GM23338 (cell line): ENCODE results near the gene HIVEP2. TPM values are rescaled to one million over a fixed set of nuclear protein-coding genes. Genes with fewer than 3 reads are reported as not detected.

Experiments used
- ATAC-seq: fragments of 200-7000 bp; cut with Tn5 transposase; 3 replicates; pipeline ENCODE4 v1.9.1; 2020
- DNase-seq: peaks from one replicate; pipeline ENCODE4 v3.0.0-alpha.2; 2015; ENCODE audit warnings: low spot score
- H2AFZ ChIP-seq: fragments of 200-600 bp; sonication (generic); 2 replicates; pipeline ENCODE4 v1.8.0; 2016; ENCODE audit warnings: antibody characterized with exemption, mild to moderate bottlenecking, moderate library complexity
- H3F3A ChIP-seq: fragments of 200-600 bp; sonication (generic); replicated peaks from 2 replicates; pipeline ENCODE4 v1.8.0; 2017; ENCODE audit warnings: antibody characterized with exemption, mixed run types, low read depth
- H3K27ac ChIP-seq: fragments of 200-600 bp; sonication (generic); 2 replicates; pipeline ENCODE4 v1.6.1; 2016; ENCODE audit warnings: low read depth
- H3K27me3 ChIP-seq: fragments of 200-600 bp; sonication (generic); 2 replicates; pipeline ENCODE4 v1.8.0; 2016; ENCODE audit warnings: mild to moderate bottlenecking, mixed run types, moderate library complexity; ENCODE audit not compliant: insufficient read depth
- H3K36me3 ChIP-seq: fragments of 200-600 bp; sonication (generic); 2 replicates; pipeline ENCODE4 v1.8.0; 2016; ENCODE audit warnings: mild to moderate bottlenecking; ENCODE audit not compliant: insufficient read depth
- H3K4me1 ChIP-seq: fragments of 200-600 bp; sonication (generic); 2 replicates; pipeline ENCODE4 v1.8.0; 2016; ENCODE audit warnings: mild to moderate bottlenecking, moderate library complexity; ENCODE audit not compliant: insufficient read depth
- H3K4me2 ChIP-seq: fragments of 200-600 bp; sonication (generic); 2 replicates; pipeline ENCODE4 v1.7.1; 2017; ENCODE audit warnings: mixed run types
- H3K4me3 ChIP-seq: fragments of 200-600 bp; sonication (generic); 2 replicates; pipeline ENCODE4 v1.6.1; 2016; ENCODE audit warnings: mixed run types
- H3K79me2 ChIP-seq: fragments of 200-600 bp; sonication (generic); replicated peaks from 2 replicates; pipeline ENCODE4 v1.8.0; 2017; ENCODE audit warnings: mild to moderate bottlenecking; ENCODE audit not compliant: insufficient read depth
- H3K9me2 ChIP-seq: fragments of 200-600 bp; sonication (generic); 2 replicates; pipeline ENCODE4 v1.8.0; 2017; ENCODE audit not compliant: insufficient read depth
- H4K20me1 ChIP-seq: fragments of 200-600 bp; sonication (generic); replicated peaks from 2 replicates; pipeline ENCODE4 v1.8.0; 2017; ENCODE audit warnings: mild to moderate bottlenecking; ENCODE audit not compliant: insufficient read depth
- H3K27ac Mint-ChIP-seq: 2 replicates; pipeline ENCODE4 v1.8.0; 2020; ENCODE audit warnings: inconsistent platforms, mild to moderate bottlenecking, moderate library complexity, mixed read lengths
- H3K27me3 Mint-ChIP-seq: 3 replicates; pipeline ENCODE4 v1.8.0; 2022; ENCODE audit warnings: low read depth, mild to moderate bottlenecking, moderate library complexity, mixed read lengths, inconsistent platforms; ENCODE audit not compliant: insufficient read depth, poor library complexity
- H3K36me3 Mint-ChIP-seq: 3 replicates; pipeline ENCODE4 v1.8.0; 2021; ENCODE audit warnings: low read depth, mild to moderate bottlenecking, inconsistent platforms, moderate library complexity, mixed read lengths
- H3K4me1 Mint-ChIP-seq: 3 replicates; pipeline ENCODE4 v1.8.0; 2020; ENCODE audit warnings: mild to moderate bottlenecking, inconsistent platforms, mixed read lengths
- H3K4me3 Mint-ChIP-seq: 3 replicates; pipeline ENCODE4 v1.8.0; 2021; ENCODE audit warnings: moderate library complexity, mild to moderate bottlenecking, inconsistent platforms, mixed read lengths
- H3K9me3 Mint-ChIP-seq: 3 replicates; pipeline ENCODE4 v1.8.0; 2020; ENCODE audit warnings: moderate library complexity, mild to moderate bottlenecking, inconsistent platforms, mixed read lengths
- CREB1 ChIP-seq: fragments of 250-450 bp; sonication (Bioruptor Pico); IDR thresholded peaks from 2 replicates; pipeline ENCODE4 v1.5.0; 2020; ENCODE audit warnings: low read depth, mild to moderate bottlenecking, moderate library complexity
- CTCF ChIP-seq, 2 experiments: fragments of 200-600 bp in 1 of 2; sonication (generic) in 1 of 2; conservative IDR thresholded peaks; 2 replicates each; pipeline versions ENCODE4 v1.5.1 to v1.6.1; 2016 to 2017; ENCODE audit warnings: antibody characterized with exemption in 2 of 2, low read depth in 2 of 2, mild to moderate bottlenecking in 2 of 2, moderate library complexity in 1 of 2
- ETS1 ChIP-seq: IDR thresholded peaks from 2 replicates; pipeline ENCODE4 v1.6.1; 2016; ENCODE audit warnings: antibody characterized with exemption
- EZH2 ChIP-seq: fragments of 200-600 bp; sonication (generic); IDR thresholded peaks from one replicate; pipeline ENCODE4 v1.8.0; 2017; ENCODE audit warnings: antibody characterized with exemption, mild to moderate bottlenecking, low read depth; ENCODE audit not compliant: unreplicated experiment
- EZH2phosphoT487 ChIP-seq: fragments of 200-600 bp; sonication (generic); IDR thresholded peaks from one replicate; pipeline ENCODE4 v1.8.1; 2018; ENCODE audit warnings: antibody characterized with exemption; ENCODE audit not compliant: unreplicated experiment
- JUNB ChIP-seq: IDR thresholded peaks from one replicate; pipeline ENCODE4 v1.6.1; 2016; ENCODE audit warnings: antibody characterized with exemption; ENCODE audit not compliant: unreplicated experiment
- NANOG ChIP-seq: IDR thresholded peaks from 2 replicates; pipeline ENCODE4 v1.6.1; 2016; ENCODE audit warnings: antibody characterized with exemption, borderline replicate concordance
- POLR2AphosphoS5 ChIP-seq: IDR thresholded peaks from 2 replicates; pipeline ENCODE4 v1.6.1; 2016; ENCODE audit warnings: antibody characterized with exemption, low read depth
- REST ChIP-seq: IDR thresholded peaks from one replicate; pipeline ENCODE4 v1.6.1; 2018; ENCODE audit warnings: antibody characterized with exemption; ENCODE audit not compliant: unreplicated experiment
- STAT1 ChIP-seq: IDR thresholded peaks from one replicate; pipeline ENCODE4 v1.6.1; 2016; ENCODE audit warnings: antibody characterized with exemption; ENCODE audit not compliant: unreplicated experiment
- ZNF114 ChIP-seq: fragments of 250-450 bp; sonication (Bioruptor Pico); IDR thresholded peaks from 2 replicates; pipeline ENCODE4 v1.5.0; 2020; ENCODE audit warnings: mild to moderate bottlenecking, moderate library complexity
- ZNF331 ChIP-seq: fragments of 250-450 bp; sonication (Bioruptor Pico); IDR thresholded peaks from 2 replicates; pipeline ENCODE4 v1.5.0; 2020; ENCODE audit warnings: low read depth, mild to moderate bottlenecking, moderate library complexity
- ZNF462 ChIP-seq: fragments of 250-450 bp; sonication (Bioruptor Pico); IDR thresholded peaks from 2 replicates; pipeline ENCODE4 v1.5.0; 2020; ENCODE audit warnings: mild to moderate bottlenecking, moderate library complexity
- polyA plus RNA-seq: library from polyadenylated mRNA; unstranded; fragments of >200 nt; fragmentation: Nextera tagmentation; extraction: Ambion mirVana; gene quantifications from 2 replicates; pipeline ENCODE4 v1.2.1, GENCODE V29; 2016
- total RNA-seq: library from RNA; depleted of rRNA; stranded (reverse); fragments of >200 nt; shearing (Covaris generic); gene quantifications from 2 replicates; pipeline ENCODE4 v1.2.3, GENCODE V29; 2014

The HIVEP2 gene
- total and polyA plus RNA-seq, 2 experiments from 2014 or later, result 1.5 to 7.4 TPM

- Mint-ChIP-seq H3K9me3 (no peaks in the 10 kb centered on the region), H3K27me3 (peaks cover 2% of the 10 kb centered on the region), H3K4me3 (no peak overlapping the region), H3K36me3 (no peaks in the 10 kb centered on the region), H3K27ac (no peak overlapping the region), H3K4me1 (peaks cover 11% of the 10 kb centered on the region)
- TF ChIP-seq CREB1 (CRISPR knock-in tag) (no peak), POLR2AphosphoS5 (no peak), ETS1 (no peak), ZNF462 (CRISPR knock-in tag) (no peak), JUNB (no peak), EZH2 (no peak), STAT1 (no peak), EZH2phosphoT487 (no peak), CTCF (conservative IDR thresholded peaks at IDR 0.05; ENCODE audit: low read depth in 2 of 2) (no peak), NANOG (no peak), ZNF114 (no peak), REST (no peak), ZNF331 (CRISPR knock-in tag) (no peak)
- Histone ChIP-seq H4K20me1 (no peaks in the 10 kb centered on the region; the same call in 1 of the 2 replicates), H3K4me1 (peaks cover 13% of the 10 kb centered on the region; the same call in 1 of the 2 replicates), H3K4me2 (no peak overlapping the region), H3K27me3 (no peaks in the 10 kb centered on the region), H3K4me3 (no peak overlapping the region), H2AFZ (peak overlapping the region; percentile 56; the same call in 1 of the 2 replicates), H3K79me2 (no peaks in the 10 kb centered on the region), H3K9me2 (peaks cover 11% of the 10 kb centered on the region), H3F3A (no peaks in the 10 kb centered on the region), H3K36me3 (no peaks in the 10 kb centered on the region; the same call in 1 of the 2 replicates), H3K27ac (no peak overlapping the region)
- ATAC-seq, result no peak
- DNase-seq, result no peak
These were observed 239.9 kb downstream of the HIVEP2 start for GRCh38 chr6:142705054-142705453.
